MM.1S (cell line): ENCODE measurements around the gene GLP1R.

Source experiments
- CTCF ChIP-seq: fragments of 300-600 bp; sonication (generic); IDR thresholded peaks from 2 replicates; pipeline ENCODE4 v1.5.1; 2016; ENCODE audit warnings: antibody characterized with exemption, low read length, mixed read lengths
- EZH2 ChIP-seq: fragments of 300-600 bp; sonication (generic); optimal IDR thresholded peaks from 2 replicates; pipeline ENCODE3; 2017; ENCODE audit warnings: low read depth, mild to moderate bottlenecking, antibody characterized with exemption, low read length, mixed read lengths
- EZH2phosphoT487 ChIP-seq: fragments of 300-600 bp; sonication (generic); IDR thresholded peaks from 2 replicates; pipeline ENCODE4 v1.6.1; 2018; ENCODE audit warnings: antibody characterized with exemption, low read length

- no peak for TF ChIP-seq EZH2phosphoT487
- TF ChIP-seq CTCF, result no peak
- TF ChIP-seq EZH2, result no peak
Measured at GRCh38 chr6:39086294-39086693, 37.7 kb downstream of the GLP1R start.
